Osteoblast (primary cell): ENCODE measurements around the gene GPR83. TPM values are rescaled to one million over a fixed set of nuclear protein-coding genes. Genes with fewer than 3 reads are reported as not detected.

Source experiments
- DNase-seq: peaks from one replicate; pipeline ENCODE4 v3.0.0; 2011; ENCODE audit warnings: low spot score, mixed read lengths; ENCODE audit not compliant: insufficient read length; ENCODE audit errors: missing footprints
- H2AFZ ChIP-seq: 2 replicates; pipeline ENCODE4 v1.6.0; 2011; ENCODE audit warnings: mild to moderate bottlenecking, low read length
- H3K27ac ChIP-seq: 2 replicates; pipeline ENCODE4 v1.5.1; 2011; ENCODE audit warnings: mild to moderate bottlenecking, low read depth, low read length, moderate library complexity
- H3K27me3 ChIP-seq: 2 replicates; pipeline ENCODE4 v1.6.0; 2012; ENCODE audit warnings: mild to moderate bottlenecking, control low read depth, inconsistent platforms, low read length, moderate library complexity; ENCODE audit not compliant: insufficient read depth
- H3K36me3 ChIP-seq: 2 replicates; pipeline ENCODE4 v1.5.1; 2011; ENCODE audit warnings: mild to moderate bottlenecking, low read length, control low read depth, moderate library complexity; ENCODE audit not compliant: insufficient read depth
- H3K4me1 ChIP-seq: 2 replicates; pipeline ENCODE4 v1.5.1; 2011; ENCODE audit warnings: mild to moderate bottlenecking, low read length, control low read depth, moderate library complexity; ENCODE audit not compliant: insufficient read depth
- H3K4me2 ChIP-seq: 2 replicates; pipeline ENCODE4 v1.6.0; 2011; ENCODE audit warnings: mild to moderate bottlenecking, low read length; ENCODE audit not compliant: insufficient read depth
- H3K4me3 ChIP-seq: fragments of 200-600 bp; sonication (generic); 3 replicates; pipeline ENCODE4 v1.5.1; 2012; ENCODE audit warnings: mild to moderate bottlenecking, low read length, inconsistent platforms; ENCODE audit not compliant: insufficient read depth
- H3K79me2 ChIP-seq: 2 replicates; pipeline ENCODE4 v1.6.0; 2012; ENCODE audit warnings: mild to moderate bottlenecking, low read length, control low read depth, inconsistent platforms; ENCODE audit not compliant: insufficient read depth
- H3K9me3 ChIP-seq: 2 replicates; pipeline ENCODE4 v1.5.1; 2011; ENCODE audit warnings: low read depth, low read length, control low read depth
- H4K20me1 ChIP-seq: 2 replicates; pipeline ENCODE4 v1.6.0; 2012; ENCODE audit warnings: mild to moderate bottlenecking, low read length, control low read depth; ENCODE audit not compliant: insufficient read depth
- total RNA-seq: library from RNA; depleted of rRNA; stranded (reverse); fragments of >200 nt; gene quantifications from 2 replicates; pipeline ENCODE4 v1.2.3, GENCODE V29; 2012
- TF ChIP-seq, protein P1 (sequence below): IDR thresholded peaks from 2 replicates; pipeline ENCODE4 v1.5.1; 2011; ENCODE audit warnings: mild to moderate bottlenecking, low read depth, low read length, moderate library complexity; ENCODE audit errors: extremely low read depth

Gene GPR83
- total RNA-seq, 1 donor = not detected

DNA sequence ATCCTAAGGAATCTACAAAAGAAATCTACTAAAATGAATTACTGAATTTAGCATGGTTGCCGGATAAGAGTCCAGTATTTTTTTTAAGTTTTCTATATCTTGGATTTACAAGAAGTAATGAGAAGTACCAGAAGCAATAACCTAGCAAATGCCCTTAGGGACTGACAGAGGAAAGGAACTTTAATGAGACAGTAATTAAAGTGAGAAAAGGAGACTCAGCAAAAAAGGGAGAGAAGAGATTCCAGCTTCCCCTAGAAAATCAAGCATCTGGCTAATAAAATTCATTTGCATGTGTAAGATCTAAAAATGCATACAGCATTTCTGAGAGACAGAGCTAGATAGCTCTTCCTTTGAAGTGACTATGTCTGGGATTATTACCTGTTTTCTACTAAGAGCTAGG lies 57.7 kb downstream of the GPR83 start:
- Histone ChIP-seq H2AFZ (no peak overlapping the region), H3K36me3 (no peaks in the 10 kb centered on the region), H3K27ac (no peak overlapping the region), H3K79me2 (no peaks in the 10 kb centered on the region), H4K20me1 (no peaks in the 10 kb centered on the region), H3K27me3 (no peaks in the 10 kb centered on the region), H3K4me1 (no peaks in the 10 kb centered on the region), H3K9me3 (no peaks in the 10 kb centered on the region), H3K4me3 (no peak overlapping the region), H3K4me2 (no peak overlapping the region)
- DNase-seq = no peak
- TF ChIP-seq, protein P1, sequence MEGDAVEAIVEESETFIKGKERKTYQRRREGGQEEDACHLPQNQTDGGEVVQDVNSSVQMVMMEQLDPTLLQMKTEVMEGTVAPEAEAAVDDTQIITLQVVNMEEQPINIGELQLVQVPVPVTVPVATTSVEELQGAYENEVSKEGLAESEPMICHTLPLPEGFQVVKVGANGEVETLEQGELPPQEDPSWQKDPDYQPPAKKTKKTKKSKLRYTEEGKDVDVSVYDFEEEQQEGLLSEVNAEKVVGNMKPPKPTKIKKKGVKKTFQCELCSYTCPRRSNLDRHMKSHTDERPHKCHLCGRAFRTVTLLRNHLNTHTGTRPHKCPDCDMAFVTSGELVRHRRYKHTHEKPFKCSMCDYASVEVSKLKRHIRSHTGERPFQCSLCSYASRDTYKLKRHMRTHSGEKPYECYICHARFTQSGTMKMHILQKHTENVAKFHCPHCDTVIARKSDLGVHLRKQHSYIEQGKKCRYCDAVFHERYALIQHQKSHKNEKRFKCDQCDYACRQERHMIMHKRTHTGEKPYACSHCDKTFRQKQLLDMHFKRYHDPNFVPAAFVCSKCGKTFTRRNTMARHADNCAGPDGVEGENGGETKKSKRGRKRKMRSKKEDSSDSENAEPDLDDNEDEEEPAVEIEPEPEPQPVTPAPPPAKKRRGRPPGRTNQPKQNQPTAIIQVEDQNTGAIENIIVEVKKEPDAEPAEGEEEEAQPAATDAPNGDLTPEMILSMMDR = no peak

DNA sequence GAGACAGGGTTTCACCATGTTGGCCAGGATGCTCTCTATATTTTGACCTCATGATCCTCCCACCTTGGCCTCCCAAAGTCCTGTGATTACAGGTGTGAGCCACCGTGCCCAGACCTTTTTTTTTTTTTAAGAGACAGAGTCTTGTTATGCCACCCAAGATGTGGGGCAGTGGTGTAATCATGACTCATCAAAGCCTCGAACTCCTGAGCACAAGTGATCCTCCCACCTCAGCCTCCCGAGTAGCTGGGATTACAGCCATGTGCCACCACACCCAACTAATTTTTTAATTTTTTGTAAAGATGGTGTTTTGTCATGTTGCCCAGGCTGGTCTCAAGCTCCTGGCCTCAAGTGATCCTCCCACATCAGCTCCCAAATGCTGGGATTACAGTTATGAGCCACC lies 59.0 kb downstream of the GPR83 start:
- Histone ChIP-seq H3K4me1 (no peaks in the 10 kb centered on the region), H3K27ac (no peak overlapping the region), H3K9me3 (no peaks in the 10 kb centered on the region), H3K36me3 (no peaks in the 10 kb centered on the region), H2AFZ (no peak overlapping the region), H4K20me1 (no peaks in the 10 kb centered on the region), H3K27me3 (no peaks in the 10 kb centered on the region), H3K4me2 (no peak overlapping the region), H3K4me3 (no peak overlapping the region), H3K79me2 (no peaks in the 10 kb centered on the region)
- TF ChIP-seq, protein P1 = no peak
- no peak for DNase-seq

DNA sequence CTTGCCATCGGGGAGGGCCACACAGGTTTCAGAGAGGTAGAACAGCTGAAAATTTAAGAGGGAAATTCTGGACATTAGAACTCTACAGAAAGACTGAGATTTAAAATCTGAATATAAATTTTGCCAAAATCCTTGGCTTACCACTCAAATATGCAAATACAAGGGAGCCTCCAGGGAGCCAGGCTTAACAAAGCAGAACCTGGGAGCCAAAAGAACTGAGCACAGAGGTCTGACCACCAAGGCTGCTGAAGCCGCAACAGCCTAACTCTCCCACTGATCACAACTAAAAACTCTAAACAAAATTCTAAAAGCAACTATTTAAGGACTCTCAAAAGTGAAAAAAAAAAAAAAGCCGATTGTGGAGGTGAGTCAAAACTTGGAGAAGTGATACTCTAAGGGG lies 62.6 kb downstream of the GPR83 start:
- H3K27ac ChIP-seq = no peak overlapping the region
- TF ChIP-seq, protein P1 = no peak
- no peaks in the 10 kb centered on the region for H3K79me2 ChIP-seq
- no peak overlapping the region for H3K4me2 ChIP-seq
- no peaks in the 10 kb centered on the region for H4K20me1 ChIP-seq
- no peaks in the 10 kb centered on the region for H3K9me3 ChIP-seq
- no peak overlapping the region for H3K4me3 ChIP-seq
- no peaks in the 10 kb centered on the region for H3K36me3 ChIP-seq
- H3K4me1 ChIP-seq = no peaks in the 10 kb centered on the region
- no peak for DNase-seq
- H3K27me3 ChIP-seq = no peaks in the 10 kb centered on the region
- H2AFZ ChIP-seq = no peak overlapping the region

DNA sequence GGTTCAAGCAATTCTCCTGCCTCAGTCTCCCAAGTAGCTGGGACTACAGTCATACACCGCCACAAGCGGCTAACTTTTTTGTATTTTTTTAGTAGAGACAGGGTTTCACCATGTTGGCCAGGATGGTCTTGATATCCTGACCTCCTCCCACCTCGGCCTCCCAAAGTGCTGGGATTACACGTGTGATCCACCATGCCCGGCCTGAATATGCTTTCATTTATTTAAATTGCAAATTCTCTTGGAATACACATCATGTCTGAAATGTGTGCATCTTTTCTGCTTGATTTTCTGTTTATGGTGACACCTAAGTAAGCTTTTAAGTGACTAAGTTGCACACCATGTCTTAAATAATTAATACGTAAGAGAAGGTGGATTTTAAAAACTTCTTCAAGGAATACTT lies 65.2 kb downstream of the GPR83 start:
- no peak for DNase-seq
- TF ChIP-seq, protein P1 = no peak
- no peaks in the 10 kb centered on the region for H4K20me1 ChIP-seq
- H3K4me3 ChIP-seq = no peak overlapping the region
- H2AFZ ChIP-seq = no peak overlapping the region
- no peaks in the 10 kb centered on the region for H3K4me1 ChIP-seq
- no peaks in the 10 kb centered on the region for H3K9me3 ChIP-seq
- H3K36me3 ChIP-seq = no peaks in the 10 kb centered on the region
- no peak overlapping the region for H3K27ac ChIP-seq
- H3K4me2 ChIP-seq = no peak overlapping the region
- H3K27me3 ChIP-seq = no peaks in the 10 kb centered on the region
- H3K79me2 ChIP-seq = no peaks in the 10 kb centered on the region
